GM11168 (cell line): ENCODE data around the gene FBXW11.
"Not testable (repeated sequence)": the region's sequence is repeated elsewhere in the genome, so short reads cannot be mapped to it uniquely, and the experiment has no call there.

ENCODE experiments used
- in situ Hi-C: fragments of 300-500 bp; cut with MboI; formaldehyde crosslinking; loops from one replicate; pipeline ENCODE4 v1.12.0; 2022; ENCODE audit warnings: low sequenced_read_pairs; ENCODE audit not compliant: unreplicated experiment

FBXW11 gene

GRCh38 chr5:171891150-171891549 lies 115.3 kb downstream of the FBXW11 start:
- in situ Hi-C loops = no loop called here

GRCh38 chr5:171888051-171888481 lies 118.4 kb downstream of the FBXW11 start:
- in situ Hi-C loops = no loop called here

- in situ Hi-C loops = not testable (repeated sequence)
These were observed 120.4 kb downstream of the FBXW11 start for GRCh38 chr5:171886037-171886436.

GRCh38 chr5:171882118-171882517 lies 124.3 kb downstream of the FBXW11 start:
- in situ Hi-C loops = no loop called here

GRCh38 chr5:171874234-171874633 lies 132.2 kb downstream of the FBXW11 start:
- in situ Hi-C loops = no loop called here

GRCh38 chr5:171872666-171873065 lies 133.8 kb downstream of the FBXW11 start:
- in situ Hi-C loops = no loop called here

GRCh38 chr5:171871711-171872110 lies 134.7 kb downstream of the FBXW11 start:
- in situ Hi-C loops = no loop called here

GRCh38 chr5:171869956-171870355 lies 136.5 kb downstream of the FBXW11 start:
- in situ Hi-C loops = no loop called here

- in situ Hi-C loops = no loop called here
These were observed 138.2 kb downstream of the FBXW11 start for GRCh38 chr5:171868236-171868635.

GRCh38 chr5:171867786-171868185 lies 138.7 kb downstream of the FBXW11 start:
- in situ Hi-C loops = no loop called here

- in situ Hi-C loops = no loop called here
These were observed 141.0 kb downstream of the FBXW11 start for GRCh38 chr5:171865471-171865870.

GRCh38 chr5:171863935-171864334 lies 142.5 kb downstream of the FBXW11 start:
- in situ Hi-C loops = no loop called here

- in situ Hi-C loops = no loop called here
These were observed 143.8 kb downstream of the FBXW11 start for GRCh38 chr5:171862624-171863023.

- in situ Hi-C loops = no loop called here
These were observed 145.1 kb downstream of the FBXW11 start for GRCh38 chr5:171861381-171861780.

GRCh38 chr5:171858303-171858702 lies 148.1 kb downstream of the FBXW11 start:
- in situ Hi-C loops = no loop called here

GRCh38 chr5:171857489-171857876 lies 149.0 kb downstream of the FBXW11 start:
- in situ Hi-C loops = no loop called here

GRCh38 chr5:171855798-171856763 lies 150.4 kb downstream of the FBXW11 start:
- in situ Hi-C loops = no loop called here

GRCh38 chr5:171855265-171855664 lies 151.2 kb downstream of the FBXW11 start:
- in situ Hi-C loops = no loop called here

- in situ Hi-C loops = no loop called here
These were observed 154.2 kb downstream of the FBXW11 start for GRCh38 chr5:171852255-171852681.

- in situ Hi-C loops = no loop called here
These were observed 155.2 kb downstream of the FBXW11 start for GRCh38 chr5:171851251-171851650.

GRCh38 chr5:171850324-171850947 lies 156.0 kb downstream of the FBXW11 start:
- in situ Hi-C loops = no loop called here
